Adrenal gland (tissue), 12 donors: ENCODE data around the gene A3GALT2. TPM values are rescaled to one million over a fixed set of nuclear protein-coding genes. Genes with fewer than 3 reads are reported as not detected.

Experiments used
- DNase-seq, 7 donors: peaks; one replicate each; pipeline ENCODE4 v3.0.0-alpha.2; 2019 to 2020
- H3K27ac ChIP-seq, 5 donors: fragments of 200-600 bp; sonication (generic) in 4 of 5; 1 replicate in 3 of 5; 2 replicates in 2 of 5; pipeline versions ENCODE4 v1.5.1 to v1.8.0; 2016 to 2020; ENCODE audit warnings: mild to moderate bottlenecking in 1 of 5
- H3K27me3 ChIP-seq: fragments of 200-600 bp; 2 replicates; pipeline ENCODE4 v1.8.0; 2021
- H3K36me3 ChIP-seq, 2 donors: fragments of 200-600 bp; replicated peaks in 1 of 2; 1 replicate in 1 of 2; 2 replicates in 1 of 2; pipeline versions ENCODE4 v1.5.1 to v1.8.0; 2018 to 2022
- H3K4me1 ChIP-seq, 2 donors: fragments of 200-600 bp; replicated peaks in 1 of 2; 1 replicate in 1 of 2; 2 replicates in 1 of 2; pipeline versions ENCODE4 v1.5.1 to v1.8.0; 2018 to 2021
- H3K4me3 ChIP-seq, 4 donors: fragments of 200-600 bp; sonication (generic) in 3 of 4; one replicate each; pipeline ENCODE4 v1.5.1; 2016 to 2018
- H3K9me3 ChIP-seq, 3 donors: fragments of 200-600 bp; sonication (generic) in 1 of 3; replicated peaks in 1 of 3; 1 replicate in 2 of 3; 2 replicates in 1 of 3; pipeline versions ENCODE4 v1.5.1 to v1.8.0; 2016 to 2021
- CTCF ChIP-seq, 6 experiments: fragments of 450-650 bp in 4 of 6; fragments of 200-600 bp in 2 of 6; sonication (generic) in 1 of 6; IDR thresholded peaks; 1 replicate in 5 of 6; 2 replicates in 1 of 6; pipeline versions ENCODE4 v1.5.1 to v1.8.0; 2016 to 2021; ENCODE audit warnings: antibody characterized with exemption in 6 of 6, mild to moderate bottlenecking in 2 of 6, moderate library complexity in 1 of 6
- POLR2A ChIP-seq, 2 donors: fragments of 450-650 bp; IDR thresholded peaks; one replicate each; pipeline ENCODE4 v1.6.1; 2017; ENCODE audit warnings: antibody characterized with exemption in 2 of 2, mild to moderate bottlenecking in 2 of 2, moderate library complexity in 1 of 2
- WGBS, 4 donors: extraction: QIAGEN DNeasy Blood & Tissue Kit in 2 of 4; methylation state at CpG; one replicate each; pipeline versions ENCODE4 v1.1.5 to v1.1.7; 2013 to 2017; 5-methylcytosine and 5-hydroxymethylcytosine counted together
- intact Hi-C, 2 donors: fragments of 100-400 bp; cut with DNase I; formaldehyde crosslinking; loops; one replicate each; pipeline versions ENCODE4 v1.14.1 to v1.15.0; 2022 to 2023
- polyA plus RNA-seq, 3 donors: library from polyadenylated mRNA; stranded (reverse); fragments of 200-250 nt in 2 of 3; fragments of 350-450 nt in 1 of 3; fragmentation: Illumina TruSeq in 1 of 3; extraction: RNeasy Lipid Tissue Mini Kit (QIAGEN cat#74804) in 1 of 3; gene quantifications; one replicate each; pipeline ENCODE4 v1.2.3, GENCODE V29; 2013 to 2014
- total RNA-seq, 9 donors: library from RNA; depleted of rRNA in 4 of 9; stranded (reverse); fragments of >200 nt in 4 of 9; fragments of 120-200 nt in 1 of 9; fragmentation: NEBNext Ultra II Directional in 1 of 9; extraction: Animal tissue kit (Norgen Biotek cat#: 25700) in 1 of 9; gene quantifications; one replicate each; pipeline versions ENCODE4 v1.1.0 to v1.2.4, GENCODE V29; 2013 to 2023
- donor health status: healthy with polysubstance abuse.
- donor health status: Bipolar disorder and iron deficiency.
- donor health status: DM: yes; HTN: yes; CAD: no.
- donor health status: DM: no; HTN: no; CAD: no.
- donor health status: DM: no; HTN: no; CAD: no.
- donor health status: DM: yes; HTN: yes; CAD: no.

A3GALT2 gene
- total and polyA plus RNA-seq, 12 donors: 0.17 to 0.49 TPM; not detected in 10

- WGBS, 4 donors: 76 to 93% (median 85%) methylated on average over 2 of the region's 2 CpGs
- TF ChIP-seq CTCF (IDR thresholded peaks at IDR 0.05) (no peak), POLR2A (IDR thresholded peaks at IDR 0.05) (no peak)
- Histone ChIP-seq H3K4me3 (no peak overlapping the region), H3K27me3 (no peaks in the 10 kb centered on the region), H3K9me3 (no peaks in the 10 kb centered on the region), H3K4me1 (peaks cover 6 to 10% of the 10 kb centered on the region in 2 donors), H3K36me3 (no peaks in the 10 kb centered on the region), H3K27ac (peak overlapping the region in 1 of 5 donors; percentile 77)
- intact Hi-C loops: no loop called here
- no peak for DNase-seq
These were observed 52.4 kb downstream of the A3GALT2 start for GRCh38 chr1:33268457-33268856.

- 77 to 84% (median 81%) methylated on average over 5 of the region's 5 CpGs for WGBS, 4 donors
- peaks cover 6 to 10% of the 10 kb centered on the region in 2 donors for H3K4me1 ChIP-seq
- no peaks in the 10 kb centered on the region for H3K9me3 ChIP-seq
- no peak for DNase-seq
- H3K36me3 ChIP-seq: peaks cover 0 to 5% of the 10 kb centered on the region in 2 donors
- intact Hi-C loops: no loop called here
- peak overlapping the region in 1 of 5 donors; percentile 77 for H3K27ac ChIP-seq
- no peaks in the 10 kb centered on the region for H3K27me3 ChIP-seq
- no peak overlapping the region for H3K4me3 ChIP-seq
- TF ChIP-seq CTCF (IDR thresholded peaks at IDR 0.05): no peak
- TF ChIP-seq POLR2A (IDR thresholded peaks at IDR 0.05): no peak
These were observed 53.3 kb downstream of the A3GALT2 start for GRCh38 chr1:33267468-33268205.

DNA sequence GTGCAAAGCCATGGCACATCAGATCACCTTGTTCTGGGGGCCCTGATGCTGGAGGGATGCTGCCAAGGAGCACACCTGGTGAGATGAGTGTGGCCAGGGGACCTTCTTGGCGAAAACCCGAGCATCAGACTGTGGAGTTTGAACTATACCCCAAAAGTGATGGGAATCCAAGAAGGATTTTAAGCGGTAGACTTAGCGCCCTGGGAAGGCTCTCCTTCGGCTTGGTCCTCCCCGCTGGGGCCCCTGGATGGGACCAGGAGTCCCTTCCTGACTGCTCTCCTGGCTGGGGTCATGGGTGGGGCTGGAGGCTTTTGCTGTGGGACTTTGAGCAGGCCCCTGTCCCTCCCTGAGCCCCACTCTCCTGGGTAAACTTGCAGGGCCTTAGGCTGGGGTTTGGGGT lies 54.1 kb downstream of the A3GALT2 start:
- H3K27me3 ChIP-seq: no peaks in the 10 kb centered on the region
- peaks cover 0 to 5% of the 10 kb centered on the region in 2 donors for H3K36me3 ChIP-seq
- DNase-seq: no peak
- no peak overlapping the region for H3K4me3 ChIP-seq
- H3K4me1 ChIP-seq: peaks cover 7 to 12% of the 10 kb centered on the region in 2 donors
- WGBS, 4 donors: 93 to 100% (median 98%) methylated on average over 6 of the region's 6 CpGs
- TF ChIP-seq CTCF (IDR thresholded peaks at IDR 0.05) (no peak), POLR2A (IDR thresholded peaks at IDR 0.05) (no peak)
- intact Hi-C loops: no loop called here
- H3K27ac ChIP-seq: peak overlapping the region in 1 of 5 donors; percentile 20
- no peaks in the 10 kb centered on the region for H3K9me3 ChIP-seq

GRCh38 chr1:33265780-33266605 lies 54.9 kb downstream of the A3GALT2 start:
- H3K4me1 ChIP-seq: peaks cover 15 to 20% of the 10 kb centered on the region in 2 donors

More at GRCh38 chr1:33265780-33266605, 54.9 kb downstream of the A3GALT2 start:
- H3K27ac ChIP-seq: peak overlapping the region in 1 of 5 donors; percentile 20
- H3K9me3 ChIP-seq: no peaks in the 10 kb centered on the region
- intact Hi-C loops: no loop called here
- H3K4me3 ChIP-seq: no peak overlapping the region
- 86 to 89% (median 88%) methylated on average over 10 of the region's 10 CpGs for WGBS, 4 donors
- peaks cover 0 to 5% of the 10 kb centered on the region in 2 donors for H3K36me3 ChIP-seq
- no peak for TF ChIP-seq POLR2A (IDR thresholded peaks at IDR 0.05)
- no peak for TF ChIP-seq CTCF (IDR thresholded peaks at IDR 0.05)
- H3K27me3 ChIP-seq: no peaks in the 10 kb centered on the region
- DNase-seq: no peak
